AG04450 (cell line): ENCODE data around the gene TRIM32. TPM values are rescaled to one million over a fixed set of nuclear protein-coding genes. Genes with fewer than 3 reads are reported as not detected.
"Not testable (repeated sequence)": the region's sequence is repeated elsewhere in the genome, so short reads cannot be mapped to it uniquely, and the experiment has no call there.

Experiments
- CTCF ChIA-PET: fragments of 300-600, 350-600 bp; formaldehyde crosslinking; extraction: SDS; loops from one replicate; lab custom pipeline; 2022; ENCODE audit warnings: antibody characterized with exemption, inconsistent platforms; lab: Charles Lee
- POLR2A ChIA-PET: fragments of 350-600 bp; formaldehyde crosslinking; extraction: SDS; loops from one replicate; lab custom pipeline; 2021; ENCODE audit warnings: antibody characterized with exemption, inconsistent platforms; lab: Yijun Ruan, JAX
- DNase-seq: peaks from one replicate; pipeline ENCODE4 v3.0.0-alpha.2; 2011; ENCODE audit warnings: low read depth, low spot score
- H3K27ac ChIP-seq: one replicate; pipeline ENCODE4 v1.5.1; 2012; ENCODE audit warnings: low read depth, low read length, control low read depth
- H3K27me3 ChIP-seq: one replicate; pipeline ENCODE4 v1.6.0; 2012; ENCODE audit warnings: low read length; ENCODE audit not compliant: control insufficient read depth, insufficient read depth
- H3K4me3 ChIP-seq: 2 replicates; pipeline ENCODE4 v1.5.1; 2011; ENCODE audit warnings: mild to moderate bottlenecking, low read depth, low read length, control low read depth
- H3K9me3 ChIP-seq: 2 replicates; pipeline ENCODE4 v1.5.1; 2012; ENCODE audit warnings: low read length; ENCODE audit not compliant: control insufficient read depth, insufficient read depth
- polyA plus RNA-seq: library from polyadenylated mRNA; depleted of rRNA; stranded (reverse); fragments of >200 nt; gene quantifications from 2 replicates; pipeline ENCODE4 v1.2.3, GENCODE V29; 2011
- TF ChIP-seq, protein P1 (sequence below): IDR thresholded peaks from 2 replicates; pipeline ENCODE4 v1.5.1; 2011; ENCODE audit warnings: low read depth, low read length, control low read depth, inconsistent platforms

Gene TRIM32
- polyA plus RNA-seq, 1 experiment, result 24.5 TPM

DNA sequence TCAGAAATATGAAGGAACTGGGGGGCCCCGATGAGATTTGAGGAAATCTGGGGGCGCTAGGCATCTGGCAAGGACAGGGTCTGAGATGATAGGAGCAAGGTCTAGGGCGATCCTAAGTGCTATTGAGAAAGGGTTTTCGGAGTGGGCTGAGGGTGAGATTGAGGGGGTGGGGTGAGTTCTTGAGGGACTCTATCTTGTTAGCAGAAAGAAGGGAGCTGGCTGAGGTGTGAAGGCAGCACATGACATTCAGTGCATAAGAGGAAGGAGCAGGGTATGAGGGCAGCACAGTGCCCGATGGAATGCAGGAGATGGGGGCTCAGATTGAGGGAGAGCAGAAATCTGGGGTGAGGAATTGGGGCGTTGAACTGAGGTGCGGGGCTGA is 640 bp downstream of the TRIM32 start:
- no peaks in the 10 kb centered on the region for H3K9me3 ChIP-seq
- no peaks in the 10 kb centered on the region for H3K27me3 ChIP-seq
- DNase-seq, result no peak
- H3K27ac ChIP-seq, result no peak overlapping the region
- peak overlapping the region; percentile 81 for H3K4me3 ChIP-seq
- POLR2A ChIA-PET, result interaction anchor here (0.6 kb wide), 2 partner anchors 12 to 774 kb away, joined by 3 read pairs; no protein-coding TSS in a partner anchor
- TF ChIP-seq, protein P1, sequence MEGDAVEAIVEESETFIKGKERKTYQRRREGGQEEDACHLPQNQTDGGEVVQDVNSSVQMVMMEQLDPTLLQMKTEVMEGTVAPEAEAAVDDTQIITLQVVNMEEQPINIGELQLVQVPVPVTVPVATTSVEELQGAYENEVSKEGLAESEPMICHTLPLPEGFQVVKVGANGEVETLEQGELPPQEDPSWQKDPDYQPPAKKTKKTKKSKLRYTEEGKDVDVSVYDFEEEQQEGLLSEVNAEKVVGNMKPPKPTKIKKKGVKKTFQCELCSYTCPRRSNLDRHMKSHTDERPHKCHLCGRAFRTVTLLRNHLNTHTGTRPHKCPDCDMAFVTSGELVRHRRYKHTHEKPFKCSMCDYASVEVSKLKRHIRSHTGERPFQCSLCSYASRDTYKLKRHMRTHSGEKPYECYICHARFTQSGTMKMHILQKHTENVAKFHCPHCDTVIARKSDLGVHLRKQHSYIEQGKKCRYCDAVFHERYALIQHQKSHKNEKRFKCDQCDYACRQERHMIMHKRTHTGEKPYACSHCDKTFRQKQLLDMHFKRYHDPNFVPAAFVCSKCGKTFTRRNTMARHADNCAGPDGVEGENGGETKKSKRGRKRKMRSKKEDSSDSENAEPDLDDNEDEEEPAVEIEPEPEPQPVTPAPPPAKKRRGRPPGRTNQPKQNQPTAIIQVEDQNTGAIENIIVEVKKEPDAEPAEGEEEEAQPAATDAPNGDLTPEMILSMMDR, result no peak
- CTCF ChIA-PET, result no interaction called here

DNA sequence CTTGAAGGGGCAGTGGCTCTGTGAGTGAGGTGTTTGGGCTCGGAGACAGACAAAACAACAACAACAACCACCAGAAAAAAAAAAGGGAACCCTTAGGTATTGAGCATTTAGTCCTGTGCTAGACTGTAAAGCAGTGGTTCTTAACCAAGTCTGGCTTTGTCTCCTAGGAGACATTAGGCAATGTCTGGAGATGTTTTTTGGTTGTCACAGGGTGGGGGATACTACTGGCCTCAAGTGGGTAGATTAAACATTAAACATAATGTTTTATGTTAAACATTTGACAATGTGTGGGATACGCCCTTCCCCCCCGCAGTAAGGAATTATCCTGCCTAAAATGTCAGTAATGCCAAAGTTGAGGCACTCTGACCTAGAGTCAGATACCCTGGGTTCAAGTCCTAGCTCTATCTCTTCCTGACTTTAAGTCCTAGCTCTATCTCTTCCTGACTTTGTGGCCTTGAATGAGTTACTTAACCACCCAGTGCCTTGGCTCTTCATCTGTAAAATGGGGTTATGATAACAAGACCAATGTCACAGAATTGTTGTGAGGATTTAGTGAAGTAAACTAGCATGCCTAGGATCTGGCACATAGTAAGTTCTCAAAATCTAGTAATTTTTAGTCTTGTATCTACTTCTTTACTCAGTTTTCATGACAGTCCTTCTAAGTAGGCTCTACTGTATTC is 1.8 kb downstream of the TRIM32 start:
- H3K9me3 ChIP-seq, result no peaks in the 10 kb centered on the region
- TF ChIP-seq, protein P1, result no peak
- no peaks in the 10 kb centered on the region for H3K27me3 ChIP-seq
- CTCF ChIA-PET, result no interaction called here
- no peak overlapping the region for H3K27ac ChIP-seq
- H3K4me3 ChIP-seq, result peak overlapping the region; percentile 81
- no peak for DNase-seq
- POLR2A ChIA-PET, result no interaction called here

DNA sequence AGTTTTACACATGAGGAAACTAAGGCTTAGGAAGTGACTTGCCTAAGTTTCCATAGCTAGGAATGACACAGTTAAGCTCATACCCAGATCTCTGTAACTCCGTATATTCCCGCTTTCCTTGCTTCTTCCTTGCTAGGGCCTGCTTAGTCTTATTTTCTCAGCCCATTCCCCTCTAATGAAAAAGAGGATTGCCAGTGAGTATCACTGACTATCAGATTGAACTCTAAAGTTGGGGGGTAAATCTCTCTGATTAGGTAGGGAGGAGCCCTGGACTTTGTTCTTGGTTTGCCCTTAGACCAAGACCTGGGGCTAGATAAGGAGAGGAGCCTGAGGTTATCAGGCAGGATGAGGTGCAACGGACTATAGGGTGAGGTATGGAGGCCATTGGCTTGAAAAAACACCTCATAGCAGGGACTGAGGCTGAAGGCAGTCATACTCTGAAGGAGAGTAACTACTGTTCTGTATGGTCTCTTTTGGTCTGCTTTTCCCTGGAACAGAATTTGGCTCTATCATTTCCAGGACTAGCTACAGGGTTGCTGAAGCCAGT is 2.5 kb downstream of the TRIM32 start:
- TF ChIP-seq, protein P1, result no peak
- ChIA-PET CTCF (no interaction called here), POLR2A (no interaction called here)
- DNase-seq, result no peak
- no peaks in the 10 kb centered on the region for H3K9me3 ChIP-seq
- no peak overlapping the region for H3K27ac ChIP-seq
- H3K27me3 ChIP-seq, result no peaks in the 10 kb centered on the region
- no peak overlapping the region for H3K4me3 ChIP-seq

DNA sequence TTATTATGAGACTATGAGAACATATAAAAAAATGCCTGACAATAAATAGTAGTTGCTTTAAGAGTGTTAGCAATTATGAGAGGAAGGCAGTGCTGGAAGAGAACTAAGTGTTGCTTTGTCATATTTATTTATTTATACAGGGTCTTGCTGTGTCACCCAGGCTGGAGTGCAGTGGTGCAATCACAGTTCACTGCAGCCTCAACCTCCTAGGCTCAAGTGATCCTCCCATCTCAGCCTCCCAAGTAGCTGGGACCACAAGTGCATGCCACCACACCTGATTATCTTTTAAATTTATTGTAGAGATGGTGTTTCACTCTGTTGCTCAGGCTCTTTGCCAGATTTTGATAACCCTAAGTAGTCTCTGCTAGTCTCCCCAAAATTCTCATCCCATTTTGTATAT is 3.7 kb downstream of the TRIM32 start:
- CTCF ChIA-PET, H3K27me3 ChIP-seq, POLR2A ChIA-PET, DNase-seq, H3K27ac ChIP-seq, H3K9me3 ChIP-seq, H3K4me3 ChIP-seq: not testable (repeated sequence)

DNA sequence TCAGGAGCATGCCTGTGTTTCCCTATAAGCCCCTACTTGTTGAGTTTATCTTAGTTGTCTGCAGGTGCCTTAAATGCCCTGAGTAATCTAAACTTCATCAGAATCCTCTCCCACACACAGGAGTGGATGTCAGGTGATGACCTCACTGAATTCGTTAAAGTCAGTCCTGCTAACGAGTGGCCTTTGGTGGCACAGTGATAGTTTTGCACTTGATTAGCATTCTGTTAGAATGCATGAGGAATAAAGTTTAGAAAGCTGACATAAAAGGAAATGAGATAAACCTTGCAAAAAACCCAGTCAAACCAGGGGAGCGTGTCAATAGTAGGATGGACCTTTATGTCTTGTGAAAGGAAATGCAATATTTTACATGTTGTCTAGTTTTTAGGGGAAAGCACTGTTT is 4.5 kb downstream of the TRIM32 start:
- H3K27ac ChIP-seq, result no peak overlapping the region
- no peaks in the 10 kb centered on the region for H3K27me3 ChIP-seq
- ChIA-PET POLR2A (no interaction called here), CTCF (interaction anchor here (0.6 kb wide), 1 partner anchor 1687 kb away, joined by 3 read pairs; no protein-coding TSS in a partner anchor)
- H3K4me3 ChIP-seq, result no peak overlapping the region
- no peak for DNase-seq
- H3K9me3 ChIP-seq, result no peaks in the 10 kb centered on the region
- TF ChIP-seq, protein P1, result no peak
